Endothelial cell of umbilical vein (primary cell): Measurements from ENCODE around the gene TCN2. TPM values are rescaled to one million over a fixed set of nuclear protein-coding genes. Genes with fewer than 3 reads are reported as not detected.

ENCODE experiments used
- BruUV-seq: library from RNA; stranded (reverse); fragments of 400-500 nt; replicated peaks from 2 replicates; lab custom pipeline; 2021; lab: Mats Ljungman, UMichigan
- CTCF ChIA-PET: fragments of 300-600, 350-600 bp; sonication (Branson Sonifier 250); formaldehyde crosslinking; loops from one replicate; lab custom pipeline; 2021; ENCODE audit warnings: antibody characterized with exemption, inconsistent platforms; lab: Charles Lee
- POLR2A ChIA-PET: fragments of 300-600, 350-600 bp; sonication (Branson Sonifier 250); formaldehyde crosslinking; loops from one replicate; lab custom pipeline; 2021; ENCODE audit warnings: antibody characterized with exemption, inconsistent platforms; lab: Charles Lee
- DNase-seq: peaks from one replicate; pipeline ENCODE4 v3.0.0-alpha.2; 2011; ENCODE audit warnings: low read depth, low spot score
- FAIRE-seq: peaks from 2 replicates; lab custom pipeline; 2011; peaks lifted over from hg19 to GRCh38; lab: Jason Lieb, UNC
- H2AFZ ChIP-seq: 2 replicates; pipeline ENCODE4 v1.6.0; 2012; ENCODE audit warnings: low read depth, low read length, control low read depth, inconsistent platforms
- H3K27ac ChIP-seq: 2 replicates; pipeline ENCODE4 v1.5.1; 2011; ENCODE audit warnings: low read depth, mild to moderate bottlenecking, control low read depth, low read length, moderate library complexity; ENCODE audit not compliant: insufficient read depth
- H3K27me3 ChIP-seq, 2 experiments: 2 replicates each; pipeline versions ENCODE4 v1.6.0 to v1.6.1; 2011; ENCODE audit warnings: low read length in 2 of 2, mixed read lengths in 1 of 2; ENCODE audit not compliant: control insufficient read depth in 2 of 2, insufficient read depth in 2 of 2
- H3K36me3 ChIP-seq, 2 experiments: 2 replicates in 1 of 2; 3 replicates in 1 of 2; pipeline ENCODE4 v1.5.1; 2011; ENCODE audit warnings: low read length in 2 of 2, mild to moderate bottlenecking in 1 of 2, moderate library complexity in 1 of 2; ENCODE audit not compliant: control insufficient read depth in 2 of 2, insufficient read depth in 2 of 2; ENCODE audit errors: extremely low read depth in 1 of 2
- H3K4me1 ChIP-seq: 3 replicates; pipeline ENCODE4 v1.5.1; 2011; ENCODE audit warnings: mild to moderate bottlenecking, low read length; ENCODE audit not compliant: control insufficient read depth, insufficient read depth; ENCODE audit errors: extremely low read depth
- H3K4me2 ChIP-seq: 2 replicates; pipeline ENCODE4 v1.6.1; 2011; ENCODE audit warnings: low read length, control low read depth, mixed read lengths; ENCODE audit not compliant: insufficient read depth
- H3K4me3 ChIP-seq, 3 experiments: fragments of 200-600 bp in 1 of 3; sonication (generic), shearing (Covaris generic) in 1 of 3; replicated peaks in 1 of 3; 2 replicates each; pipeline ENCODE4 v1.5.1; 2011 to 2016; ENCODE audit warnings: control low read depth in 3 of 3, low read length in 3 of 3, mild to moderate bottlenecking in 2 of 3, inconsistent platforms in 1 of 3, low read depth in 1 of 3, moderate library complexity in 1 of 3; ENCODE audit not compliant: insufficient read depth in 1 of 3
- H3K79me2 ChIP-seq: 2 replicates; pipeline ENCODE4 v1.6.0; 2012; ENCODE audit warnings: low read length, inconsistent platforms; ENCODE audit not compliant: control insufficient read depth, insufficient read depth
- H3K9ac ChIP-seq: replicated peaks from 2 replicates; pipeline ENCODE3; 2011; ENCODE audit warnings: low read length, control low read depth; ENCODE audit not compliant: insufficient read depth; ENCODE audit errors: extremely low read depth
- H3K9me1 ChIP-seq: replicated peaks from 3 replicates; pipeline ENCODE4 v1.6.0; 2011; ENCODE audit warnings: mild to moderate bottlenecking, low read length; ENCODE audit not compliant: control insufficient read depth, insufficient read depth; ENCODE audit errors: extremely low read depth
- H3K9me3 ChIP-seq: replicated peaks from 2 replicates; pipeline ENCODE4 v1.5.1; 2012; ENCODE audit warnings: low read length, inconsistent platforms; ENCODE audit not compliant: control insufficient read depth, insufficient read depth
- H4K20me1 ChIP-seq: replicated peaks from 2 replicates; pipeline ENCODE3; 2011; ENCODE audit warnings: mild to moderate bottlenecking, low read length; ENCODE audit not compliant: control insufficient read depth, insufficient read depth; ENCODE audit errors: extremely low read depth
- CTCF ChIP-seq, 2 donors: IDR thresholded peaks; 1 replicate in 1 of 2; 2 replicates in 1 of 2; pipeline ENCODE4 v1.5.1; 2011; ENCODE audit warnings: low read length in 2 of 2, mild to moderate bottlenecking in 2 of 2, moderate library complexity in 2 of 2, control low read depth in 1 of 2, inconsistent platforms in 1 of 2, low read depth in 1 of 2; ENCODE audit not compliant: insufficient read depth in 1 of 2; ENCODE audit errors: extremely low read depth in 1 of 2
- EZH2 ChIP-seq: IDR thresholded peaks from 2 replicates; pipeline ENCODE4 v1.6.1; 2012; ENCODE audit warnings: borderline replicate concordance, low read depth, mild to moderate bottlenecking, moderate library complexity, low read length, inconsistent platforms; ENCODE audit not compliant: severe bottlenecking
- GATA2 ChIP-seq: IDR thresholded peaks from 2 replicates; pipeline ENCODE4 v1.7.0; 2011; ENCODE audit warnings: low read depth, mild to moderate bottlenecking, moderate library complexity, mixed read lengths, low read length; ENCODE audit not compliant: insufficient read length, insufficient read depth
- JUN ChIP-seq: IDR thresholded peaks from 2 replicates; pipeline ENCODE4 v1.6.1; 2011; ENCODE audit warnings: borderline replicate concordance, low read depth; ENCODE audit not compliant: insufficient read length, insufficient read depth
- MAX ChIP-seq: IDR thresholded peaks from 2 replicates; pipeline ENCODE4 v1.6.1; 2011; ENCODE audit not compliant: insufficient read depth, insufficient read length
- MYC ChIP-seq: IDR thresholded peaks from one replicate; pipeline ENCODE4 v1.6.1; 2011; ENCODE audit warnings: mild to moderate bottlenecking, low read depth, low read length
- POLR2AphosphoS5 ChIP-seq: IDR thresholded peaks from 2 replicates; pipeline ENCODE4 v1.6.1; 2012; ENCODE audit warnings: low read depth, mild to moderate bottlenecking, control low read depth, low read length, moderate library complexity; ENCODE audit not compliant: insufficient read depth
- dilution Hi-C: fragments of 300-500 bp; cut with MboI; formaldehyde crosslinking; loops from one replicate; pipeline ENCODE4 v1.15.0; 2019; ENCODE audit warnings: low sequenced_read_pairs; ENCODE audit not compliant: extremely low pct_ligation_motif_present
- intact Hi-C: fragments of 100-400 bp; cut with micrococcal nuclease; formaldehyde crosslinking; loops from one replicate; pipeline ENCODE4 v1.10.0; 2022
- polyA plus RNA-seq, 4 experiments: library from polyadenylated mRNA; depleted of rRNA in 3 of 4; stranded (reverse) in 3 of 4; unstranded in 1 of 4; fragments of >200 nt; gene quantifications; 2 replicates each; pipeline versions ENCODE4 v1.2.1 to v1.2.3, GENCODE V29; 2011 to 2012; ENCODE audit warnings: missing spikeins in 1 of 4
- total RNA-seq: library from RNA; stranded (reverse); gene quantifications from 2 replicates; pipeline ENCODE4 v1.2.3, GENCODE V29; 2021

The TCN2 gene
- total and polyA plus RNA-seq, 2 donors (not counting 3 experiments of a cell fraction or from before 2014, with no cell fraction given) = 80.6 to 188 TPM

- CTCF ChIA-PET = interaction anchor here (0.9 kb wide), 1 partner anchor 66 kb away, joined by 3 read pairs; no protein-coding TSS in a partner anchor
- Histone ChIP-seq H3K27me3 (peaks cover 0 to 5% of the 10 kb centered on the region in 2 experiments), H3K9ac (no peak overlapping the region), H3K4me1 (no peaks in the 10 kb centered on the region), H3K27ac (no peak overlapping the region), H2AFZ (no peak overlapping the region), H3K79me2 (no peaks in the 10 kb centered on the region), H3K4me2 (no peak overlapping the region), H3K9me1 (no peaks in the 10 kb centered on the region), H3K9me3 (no peaks in the 10 kb centered on the region), H3K36me3 (no peaks in the 10 kb centered on the region), H4K20me1 (no peaks in the 10 kb centered on the region), H3K4me3 (no peak overlapping the region)
- DNase-seq = no peak
- TF ChIP-seq CTCF (IDR thresholded peaks at IDR 0.05; ENCODE audit: extremely low read depth in 1 of 2, insufficient read depth in 1 of 2, low read depth in 1 of 2, low read length in 2 of 2) (no peak), MAX (no peak), JUN (no peak), EZH2 (no peak), MYC (no peak), GATA2 (no peak), POLR2AphosphoS5 (no peak)
- FAIRE-seq = no peak
- POLR2A ChIA-PET = no interaction called here
- dilution Hi-C loops = no loop called here
- intact Hi-C loops = no loop called here
- no TSS peak for BruUV-seq
These were observed 38.7 kb upstream of the TCN2 start for GRCh38 chr22:30568137-30568805.
